ENCODE measurements around the gene NUP188. TPM values are rescaled to one million over a fixed set of nuclear protein-coding genes. Genes with fewer than 3 reads are reported as not detected.
"Not testable (repeated sequence)": the region's sequence is repeated elsewhere in the genome, so short reads cannot be mapped to it uniquely, and the experiment has no call there.

The NUP188 gene
- total and polyA plus RNA-seq, 4 donors: 4.9 to 44.5 (median 25.8) TPM

DNA sequence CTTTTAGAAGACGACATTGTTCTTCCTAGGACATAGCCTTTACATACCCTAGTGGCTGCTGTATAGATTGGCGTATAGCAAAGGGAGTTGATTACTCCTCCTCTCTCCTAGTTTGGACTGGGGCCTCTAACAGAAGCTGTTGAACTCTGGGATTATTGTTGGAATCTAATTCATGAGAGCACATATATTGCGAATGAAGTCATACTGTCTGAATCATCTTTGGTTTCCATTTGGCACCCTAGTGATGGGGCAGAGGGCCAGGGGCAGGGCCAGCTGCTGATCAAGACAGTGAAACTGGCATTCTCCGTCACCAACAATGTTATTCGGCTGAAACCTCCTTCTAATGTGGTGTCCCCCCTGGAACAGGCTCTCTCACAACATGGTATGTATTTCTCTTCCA is 40.3 kb downstream of the NUP188 start:
- Histone ChIP-seq H3K27me3 (ENCODE audit: control insufficient read depth in 1 of 2, insufficient read depth in 2 of 2, low read length in 1 of 2) (no peaks in the 10 kb centered on the region), H3K9me3 (ENCODE audit: control insufficient read depth, low read length) (no peaks in the 10 kb centered on the region), H3K36me3 (ENCODE audit: control insufficient read depth in 1 of 2, insufficient read depth in 2 of 2, low read length in 1 of 2) (peaks cover 3 to 4% of the 10 kb centered on the region in 2 donors), H3K4me1 (ENCODE audit: control insufficient read depth in 1 of 2, insufficient read depth in 2 of 2, low read length in 2 of 2) (peaks cover 0 to 3% of the 10 kb centered on the region in 2 donors), H3K27ac (ENCODE audit: low read depth in 1 of 2, low read length in 2 of 2) (peak overlapping the region; percentile 20 to 92), H3K4me3 (ENCODE audit: low read length in 2 of 2) (no peak overlapping the region)
- intact Hi-C loops (cut with DNase I): no loop called here
- ATAC-seq (ENCODE audit: low FRiP score) (peak; percentile 41), DNase-seq (peak; percentile 81 to 87)
- WGBS, 2 donors: 15 to 20% methylated on average over 5 of the region's 5 CpGs

DNA sequence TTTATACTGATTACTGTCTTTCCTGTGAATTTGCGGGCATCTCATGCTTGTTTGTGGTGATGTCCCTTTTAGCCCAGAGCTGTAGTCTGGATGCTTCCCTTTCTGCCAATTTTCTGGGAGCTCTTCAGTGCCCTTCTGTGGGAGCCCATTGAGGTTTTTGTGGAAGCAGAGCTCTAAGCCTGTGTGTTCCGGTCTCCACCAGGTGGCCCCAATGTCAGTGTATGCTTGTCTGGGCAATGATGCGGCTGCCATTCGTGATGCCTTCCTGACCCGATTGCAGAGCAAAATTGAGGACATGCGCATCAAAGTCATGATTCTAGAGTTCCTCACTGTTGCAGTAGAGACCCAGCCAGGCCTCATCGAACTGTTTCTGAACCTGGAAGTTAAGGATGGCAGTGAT is 45.5 kb downstream of the NUP188 start:
- 67 to 73% methylated on average over 7 of the region's 7 CpGs for WGBS, 2 donors
- peaks cover 8 to 21% of the 10 kb centered on the region in 2 donors for H3K36me3 ChIP-seq (ENCODE audit: control insufficient read depth in 1 of 2, insufficient read depth in 2 of 2, low read length in 1 of 2)
- H3K9me3 ChIP-seq (ENCODE audit: control insufficient read depth, low read length): no peaks in the 10 kb centered on the region
- H3K27me3 ChIP-seq (ENCODE audit: control insufficient read depth in 1 of 2, insufficient read depth in 2 of 2, low read length in 1 of 2): no peaks in the 10 kb centered on the region
- ATAC-seq (ENCODE audit: low FRiP score): no peak
- intact Hi-C loops (cut with DNase I): no loop called here
- no peaks in the 10 kb centered on the region for H3K4me1 ChIP-seq (ENCODE audit: control insufficient read depth in 1 of 2, insufficient read depth in 2 of 2, low read length in 2 of 2)
- H3K27ac ChIP-seq (ENCODE audit: low read depth in 1 of 2, low read length in 2 of 2): no peak overlapping the region
- no peak overlapping the region for H3K4me3 ChIP-seq (ENCODE audit: low read length in 2 of 2)
- peak in 1 of 2 donors; percentile 52 for DNase-seq

DNA sequence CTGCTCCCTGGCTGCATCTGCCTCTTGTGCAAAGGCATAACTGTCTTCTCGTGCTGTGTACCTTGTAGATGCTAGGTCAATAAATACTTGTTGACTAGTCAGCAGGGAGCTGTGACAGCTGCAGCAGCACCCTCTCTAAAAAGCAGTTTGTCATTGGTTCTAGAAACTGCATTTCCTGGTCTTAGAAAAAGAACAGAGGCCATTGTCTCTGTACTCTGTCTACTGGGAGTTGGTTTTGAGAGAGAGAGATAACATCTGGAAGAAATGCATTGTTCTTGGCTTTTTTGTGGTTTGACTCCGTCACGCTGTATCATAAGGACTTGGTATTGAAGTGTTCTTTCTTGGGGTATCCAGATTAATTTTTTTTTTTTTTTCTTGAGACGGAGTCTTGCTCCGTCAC is 48.3 kb downstream of the NUP188 start:
- no peak for ATAC-seq (ENCODE audit: low FRiP score)
- no peaks in the 10 kb centered on the region for H3K27me3 ChIP-seq (ENCODE audit: control insufficient read depth in 1 of 2, insufficient read depth in 2 of 2, low read length in 1 of 2)

DNA sequence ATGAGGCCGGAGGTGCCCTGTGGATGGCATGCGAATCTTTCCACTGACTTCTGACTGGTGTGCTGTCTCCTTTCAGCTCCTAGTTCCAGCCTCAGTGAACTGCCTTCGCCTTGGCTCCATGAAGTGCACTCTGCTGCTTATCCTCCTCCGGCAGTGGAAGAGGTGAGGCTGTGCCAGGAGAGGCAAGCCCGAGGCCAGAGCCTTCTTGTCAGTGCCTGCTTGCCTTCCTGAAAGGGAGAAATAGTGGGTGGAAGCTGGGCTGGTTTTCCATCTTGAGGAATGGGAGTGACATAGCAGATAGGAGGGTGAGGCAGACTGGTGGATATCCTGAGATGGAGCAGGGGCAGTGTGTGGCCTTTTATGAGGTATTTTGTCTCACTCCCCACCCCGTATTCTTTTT is 51.0 kb downstream of the NUP188 start:
- Histone ChIP-seq H3K4me3 (ENCODE audit: low read length in 2 of 2) (no peak overlapping the region), H3K27me3 (ENCODE audit: control insufficient read depth in 1 of 2, insufficient read depth in 2 of 2, low read length in 1 of 2) (no peaks in the 10 kb centered on the region), H3K4me1 (ENCODE audit: control insufficient read depth in 1 of 2, insufficient read depth in 2 of 2, low read length in 2 of 2) (no peaks in the 10 kb centered on the region), H3K9me3 (ENCODE audit: control insufficient read depth, low read length) (no peaks in the 10 kb centered on the region), H3K27ac (ENCODE audit: low read depth in 1 of 2, low read length in 2 of 2) (no peak overlapping the region), H3K36me3 (ENCODE audit: control insufficient read depth in 1 of 2, insufficient read depth in 2 of 2, low read length in 1 of 2) (peaks cover 8 to 30% of the 10 kb centered on the region in 2 donors)
- ATAC-seq (ENCODE audit: low FRiP score) (no peak), DNase-seq (peak in 1 of 2 donors; percentile 35)
- intact Hi-C loops (cut with DNase I): no loop called here
- WGBS, 2 donors: 76 to 78% methylated on average over 6 of the region's 6 CpGs

More for the DNA sequence above, 48.3 kb downstream of the NUP188 start:
- no peaks in the 10 kb centered on the region for H3K9me3 ChIP-seq (ENCODE audit: control insufficient read depth, low read length)
- no peak overlapping the region for H3K4me3 ChIP-seq (ENCODE audit: low read length in 2 of 2)
- DNase-seq: no peak
- intact Hi-C loops (cut with DNase I): no loop called here
- no peak overlapping the region for H3K27ac ChIP-seq (ENCODE audit: low read depth in 1 of 2, low read length in 2 of 2)
- H3K4me1 ChIP-seq (ENCODE audit: control insufficient read depth in 1 of 2, insufficient read depth in 2 of 2, low read length in 2 of 2): no peaks in the 10 kb centered on the region
- peaks cover 8 to 28% of the 10 kb centered on the region in 2 donors for H3K36me3 ChIP-seq (ENCODE audit: control insufficient read depth in 1 of 2, insufficient read depth in 2 of 2, low read length in 1 of 2)
- 96 to 97% methylated on average over 5 of the region's 5 CpGs for WGBS, 2 donors

DNA sequence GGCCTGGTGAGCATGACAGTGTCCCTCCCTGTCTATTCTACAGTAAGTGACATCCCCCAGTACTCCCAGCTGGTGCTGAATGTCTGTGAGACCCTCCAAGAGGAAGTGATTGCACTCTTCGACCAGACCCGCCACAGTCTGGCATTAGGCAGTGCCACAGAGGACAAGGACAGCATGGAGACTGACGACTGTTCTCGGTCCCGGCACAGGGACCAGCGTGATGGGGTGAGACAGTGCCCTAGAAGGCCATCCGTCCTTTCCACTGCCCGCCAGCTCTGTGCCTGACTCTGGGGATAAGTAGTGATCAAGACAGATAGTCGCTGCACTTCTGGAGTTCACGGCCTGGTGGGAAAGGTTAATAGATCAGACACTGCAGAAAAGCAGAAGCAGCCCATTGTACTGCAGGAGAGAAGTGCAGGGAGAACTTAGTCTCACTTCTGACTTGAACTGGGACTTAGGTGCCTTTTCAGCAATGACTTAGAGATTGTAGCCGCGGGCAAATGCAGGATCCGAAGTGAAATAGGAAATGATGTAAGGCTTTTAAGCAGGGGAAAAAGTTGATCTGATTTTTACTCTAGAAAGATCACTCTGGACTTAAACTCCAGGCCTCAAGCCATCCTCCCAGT is 52.2 kb downstream of the NUP188 start:
- DNase-seq: peak in 1 of 2 donors; percentile 61
- WGBS, 2 donors: 82 to 92% methylated on average over 13 of the region's 13 CpGs
- no peak overlapping the region for H3K4me3 ChIP-seq (ENCODE audit: low read length in 2 of 2)
- no peak for ATAC-seq (ENCODE audit: low FRiP score)
- H3K9me3 ChIP-seq (ENCODE audit: control insufficient read depth, low read length): no peaks in the 10 kb centered on the region
- no peak overlapping the region for H3K27ac ChIP-seq (ENCODE audit: low read depth in 1 of 2, low read length in 2 of 2)
- H3K4me1 ChIP-seq (ENCODE audit: control insufficient read depth in 1 of 2, insufficient read depth in 2 of 2, low read length in 2 of 2): no peaks in the 10 kb centered on the region
- intact Hi-C loops (cut with DNase I): loop anchor here in 1 of 2 donors (10.0 kb wide), 1 partner anchor 145 kb away; no protein-coding TSS in a partner anchor
- H3K27me3 ChIP-seq (ENCODE audit: control insufficient read depth in 1 of 2, insufficient read depth in 2 of 2, low read length in 1 of 2): no peaks in the 10 kb centered on the region
- peaks cover 3 to 24% of the 10 kb centered on the region in 2 donors for H3K36me3 ChIP-seq (ENCODE audit: control insufficient read depth in 1 of 2, insufficient read depth in 2 of 2, low read length in 1 of 2)

DNA sequence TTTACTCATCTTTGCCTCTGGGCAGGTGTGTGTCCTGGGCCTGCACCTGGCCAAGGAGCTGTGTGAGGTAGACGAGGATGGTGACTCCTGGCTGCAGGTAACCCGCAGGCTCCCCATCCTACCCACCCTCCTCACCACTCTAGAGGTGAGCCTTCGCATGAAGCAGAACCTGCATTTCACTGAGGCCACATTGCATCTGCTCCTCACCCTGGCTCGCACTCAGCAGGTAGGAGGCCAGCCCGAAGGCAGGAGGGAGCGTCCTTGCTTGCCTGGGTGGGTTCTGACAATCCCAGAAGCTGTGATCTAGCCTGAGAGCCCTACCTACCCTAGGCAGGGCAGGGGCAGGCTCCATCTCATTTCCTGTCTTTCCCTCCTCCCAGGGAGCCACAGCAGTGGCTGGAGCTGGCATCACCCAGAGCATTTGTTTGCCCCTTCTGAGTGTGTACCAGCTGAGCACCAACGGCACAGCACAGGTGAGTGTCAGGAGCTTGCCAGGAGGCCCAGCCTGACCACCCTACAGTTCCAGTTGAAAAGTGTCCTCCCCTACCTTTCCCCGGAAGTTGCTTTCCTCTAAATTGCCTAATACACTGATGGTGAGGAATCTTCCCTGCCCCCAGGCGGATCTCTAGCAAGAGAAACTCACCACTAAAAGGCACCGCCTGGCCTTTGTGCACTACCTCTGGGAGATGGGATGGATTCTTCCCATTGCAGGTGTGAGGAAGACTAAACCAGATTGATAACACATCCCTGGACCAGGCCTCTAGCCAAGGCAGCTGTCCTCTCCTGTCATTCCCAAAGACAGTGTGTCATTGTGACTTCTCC is 54.2 kb downstream of the NUP188 start:
- Histone ChIP-seq H3K27ac (ENCODE audit: low read depth in 1 of 2, low read length in 2 of 2) (no peak overlapping the region), H3K4me3 (ENCODE audit: low read length in 2 of 2) (no peak overlapping the region), H3K9me3 (ENCODE audit: control insufficient read depth, low read length) (no peaks in the 10 kb centered on the region), H3K27me3 (ENCODE audit: control insufficient read depth in 1 of 2, insufficient read depth in 2 of 2, low read length in 1 of 2) (no peaks in the 10 kb centered on the region), H3K36me3 (ENCODE audit: control insufficient read depth in 1 of 2, insufficient read depth in 2 of 2, low read length in 1 of 2) (peaks cover 0 to 17% of the 10 kb centered on the region in 2 donors), H3K4me1 (ENCODE audit: control insufficient read depth in 1 of 2, insufficient read depth in 2 of 2, low read length in 2 of 2) (no peaks in the 10 kb centered on the region)
- DNase-seq: peak in 1 of 2 donors; percentile 60
- no peak for ATAC-seq (ENCODE audit: low FRiP score)
- intact Hi-C loops (cut with DNase I): loop anchor here in 1 of 2 donors (10.0 kb wide), 1 partner anchor 147 kb away; no protein-coding TSS in a partner anchor
- WGBS, 2 donors: 92 to 94% methylated on average over 10 of the region's 10 CpGs

DNA sequence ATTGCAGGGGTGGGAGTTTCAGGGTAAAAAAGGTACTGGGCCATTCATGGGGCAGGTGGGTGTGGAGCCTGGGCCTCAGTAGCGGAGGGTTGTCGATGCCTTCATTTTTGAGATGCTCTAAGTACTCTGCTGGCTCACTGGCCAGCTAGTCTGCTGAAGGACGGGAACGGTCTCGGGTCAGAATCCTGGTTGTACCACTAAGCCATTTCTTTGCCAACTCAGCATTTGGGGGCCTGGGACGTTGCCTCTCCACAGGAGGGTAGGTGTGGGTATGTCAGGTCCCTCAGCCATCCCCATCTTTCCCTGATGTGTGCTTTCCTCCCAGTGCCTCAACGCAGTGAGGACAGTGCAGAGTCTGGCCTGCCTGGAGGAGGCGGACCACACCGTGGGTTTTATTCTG is 55.5 kb downstream of the NUP188 start:
- no peaks in the 10 kb centered on the region for H3K9me3 ChIP-seq (ENCODE audit: control insufficient read depth, low read length)
- intact Hi-C loops (cut with DNase I): loop anchor here in 1 of 2 donors (10.0 kb wide), 1 partner anchor 148 kb away; no protein-coding TSS in a partner anchor
- 96 to 98% methylated on average over 9 of the region's 9 CpGs for WGBS, 2 donors
- no peak overlapping the region for H3K27ac ChIP-seq (ENCODE audit: low read depth in 1 of 2, low read length in 2 of 2)
- no peak for ATAC-seq (ENCODE audit: low FRiP score)
- H3K4me3 ChIP-seq (ENCODE audit: low read length in 2 of 2): no peak overlapping the region
- DNase-seq: peak in 1 of 2 donors; percentile 60
- peaks cover 0 to 14% of the 10 kb centered on the region in 2 donors for H3K36me3 ChIP-seq (ENCODE audit: control insufficient read depth in 1 of 2, insufficient read depth in 2 of 2, low read length in 1 of 2)
- no peaks in the 10 kb centered on the region for H3K4me1 ChIP-seq (ENCODE audit: control insufficient read depth in 1 of 2, insufficient read depth in 2 of 2, low read length in 2 of 2)
- H3K27me3 ChIP-seq (ENCODE audit: control insufficient read depth in 1 of 2, insufficient read depth in 2 of 2, low read length in 1 of 2): no peaks in the 10 kb centered on the region

DNA sequence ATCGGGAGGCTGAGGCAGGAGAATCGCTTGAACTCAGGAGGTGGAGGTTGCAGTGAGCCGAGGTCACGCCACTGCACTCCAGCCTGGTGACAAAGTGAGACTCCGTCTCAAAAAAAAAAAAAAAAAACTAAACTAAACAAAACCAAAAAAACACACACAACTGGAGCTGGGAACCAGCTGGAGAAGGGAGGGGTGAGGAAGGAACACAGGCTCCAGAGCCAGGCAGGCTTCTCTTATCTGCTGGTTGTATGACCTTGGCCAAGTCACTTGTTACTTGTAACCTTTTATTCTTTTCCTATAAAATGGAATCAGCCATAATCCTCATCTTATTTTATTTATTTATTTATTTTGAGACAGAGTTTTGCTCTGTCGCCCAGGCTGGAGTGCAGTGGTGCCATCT is 56.7 kb downstream of the NUP188 start:
- H3K36me3 ChIP-seq (ENCODE audit: control insufficient read depth in 1 of 2, insufficient read depth in 2 of 2, low read length in 1 of 2); ATAC-seq (ENCODE audit: low FRiP score); H3K27me3 ChIP-seq (ENCODE audit: control insufficient read depth in 1 of 2, insufficient read depth in 2 of 2, low read length in 1 of 2); H3K9me3 ChIP-seq (ENCODE audit: control insufficient read depth, low read length); H3K27ac ChIP-seq (ENCODE audit: low read depth in 1 of 2, low read length in 2 of 2); H3K4me3 ChIP-seq (ENCODE audit: low read length in 2 of 2); H3K4me1 ChIP-seq (ENCODE audit: control insufficient read depth in 1 of 2, insufficient read depth in 2 of 2, low read length in 2 of 2): not testable (repeated sequence)
- 84 to 85% methylated on average over 6 of the region's 6 CpGs for WGBS, 2 donors
- intact Hi-C loops (cut with DNase I): loop anchor here in 1 of 2 donors (10.0 kb wide), 1 partner anchor 149 kb away; no protein-coding TSS in a partner anchor
- DNase-seq: peak in 1 of 2 donors; percentile 24

Measured in aorta (tissue), 5 donors.